Measurements from ENCODE around the gene RPL15. TPM values are rescaled to one million over a fixed set of nuclear protein-coding genes. Genes with fewer than 3 reads are reported as not detected.
A peak's percentile ranks its signal among the peaks of the same experiment; 100 is the strongest.

RPL15 gene
- total and polyA plus RNA-seq, 2 of the 13 experiments (the other 11 are each of a cell fraction or from before 2014, with no cell fraction given), result 1,297 to 3,693 TPM

GRCh38 chr3:23916886-23917678 lies at the start of gene RPL15, which contains the start of gene NKIRAS1 (continued):
- no peak for TF ChIP-seq ZBTB46 (CRISPR knock-in tag; IDR thresholded peaks at IDR 0.05; ENCODE audit: borderline replicate concordance)
- no peak for TF ChIP-seq ZNF597 (CRISPR knock-in tag; IDR thresholded peaks at IDR 0.05)
- TF ChIP-seq ZNF432 (CRISPR knock-in tag; IDR thresholded peaks at IDR 0.05; ENCODE audit: borderline replicate concordance), result no peak
- TF ChIP-seq GATAD1 (CRISPR knock-in tag; IDR thresholded peaks at IDR 0.05), result peak; percentile 83
- peak; percentile 71; the same call in 1 of the 2 replicates for TF ChIP-seq ZNF556 (CRISPR knock-in tag; IDR thresholded peaks at IDR 0.05; ENCODE audit: borderline replicate concordance)
- peak; percentile 79 for TF ChIP-seq PATZ1 (CRISPR knock-in tag; IDR thresholded peaks at IDR 0.05)
- TF ChIP-seq POLR2G (IDR thresholded peaks at IDR 0.05; ENCODE audit: low read depth, low read length), result peak; percentile 100
- TF ChIP-seq ZBTB39 (CRISPR knock-in tag; IDR thresholded peaks at IDR 0.05), result 0 out of 2 replicates have a peak, but pooled peaks have one; percentile 18
- TF ChIP-seq ZNF550 (CRISPR knock-in tag; IDR thresholded peaks at IDR 0.05; ENCODE audit: borderline replicate concordance), result no peak
- TF ChIP-seq ZNF543 (CRISPR knock-in tag; IDR thresholded peaks at IDR 0.05), result no peak
- TF ChIP-seq ZNF253 (CRISPR knock-in tag; IDR thresholded peaks at IDR 0.05; ENCODE audit: borderline replicate concordance), result peak; percentile 69; the same call in 1 of the 2 replicates
- peak; percentile 81; the same call in 1 of the 2 replicates for TF ChIP-seq ZHX1 (CRISPR knock-in tag; IDR thresholded peaks at IDR 0.05; ENCODE audit: low read depth)
- TF ChIP-seq ZNF770 (CRISPR knock-in tag; IDR thresholded peaks at IDR 0.05), result no peak
- peak; percentile 55 for TF ChIP-seq MIER2 (CRISPR knock-in tag; IDR thresholded peaks at IDR 0.05)
- TF ChIP-seq NBN (conservative IDR thresholded peaks at IDR 0.05), result no peak
- no peak for TF ChIP-seq PRPF4 (IDR thresholded peaks at IDR 0.05; ENCODE audit: low read depth, low read length, poor library complexity, severe bottlenecking)
